HepG2 (cell line): ENCODE results near the gene TBX3. TPM values are rescaled to one million over a fixed set of nuclear protein-coding genes. Genes with fewer than 3 reads are reported as not detected.

ENCODE experiments used
- AKAP8 ChIP-seq: sonication (generic); formaldehyde crosslinking; IDR thresholded peaks from 2 replicates; pipeline ENCODE4 v1.5.1; 2020; ENCODE audit warnings: mild to moderate bottlenecking, missing genetic modification reagents
- ETS1 ChIP-seq: sonication (generic); formaldehyde crosslinking; IDR thresholded peaks from 2 replicates; pipeline ENCODE4 v1.4.0; 2020; ENCODE audit warnings: missing genetic modification reagents
- FOXO1 ChIP-seq: sonication (generic); formaldehyde crosslinking; IDR thresholded peaks from 2 replicates; pipeline ENCODE4 v1.4.0; 2020; ENCODE audit warnings: missing genetic modification reagents
- JARID2 ChIP-seq: sonication (generic); formaldehyde crosslinking; IDR thresholded peaks from 2 replicates; pipeline ENCODE4 v1.8.1; 2023; ENCODE audit warnings: missing genetic modification reagents, inconsistent platforms; ENCODE audit not compliant: insufficient replicate concordance
- NFKB2 ChIP-seq: sonication (generic); formaldehyde crosslinking; IDR thresholded peaks from 2 replicates; pipeline ENCODE4 v1.4.0; 2020; ENCODE audit warnings: missing genetic modification reagents, borderline replicate concordance
- PHF20 ChIP-seq: sonication (generic); formaldehyde crosslinking; IDR thresholded peaks from 2 replicates; pipeline ENCODE4 v1.5.0; 2020; ENCODE audit warnings: mild to moderate bottlenecking, missing genetic modification reagents
- SP5 ChIP-seq: IDR thresholded peaks from 2 replicates; pipeline ENCODE4 v1.6.1; 2016; ENCODE audit warnings: low read depth, borderline replicate concordance
- TAF15 ChIP-seq: fragments of 200-400 bp; formaldehyde crosslinking; IDR thresholded peaks from one replicate; pipeline ENCODE4 v1.6.1; 2018; ENCODE audit warnings: mild to moderate bottlenecking, low read depth, low read length; ENCODE audit not compliant: poor library complexity, severe bottlenecking
- THAP9 ChIP-seq: sonication (generic); formaldehyde crosslinking; IDR thresholded peaks from 2 replicates; pipeline ENCODE4; 2020; ENCODE audit warnings: missing genetic modification reagents, mild to moderate bottlenecking, borderline replicate concordance
- ZBTB21 ChIP-seq: sonication (generic); formaldehyde crosslinking; IDR thresholded peaks from 2 replicates; pipeline ENCODE4 v1.4.0; 2020; ENCODE audit warnings: missing genetic modification reagents
- ZNF235 ChIP-seq: sonication (generic); formaldehyde crosslinking; IDR thresholded peaks from 2 replicates; pipeline ENCODE4 v1.8.1; 2023; ENCODE audit warnings: mild to moderate bottlenecking, missing genetic modification reagents, borderline replicate concordance
- ZNF382 ChIP-seq: sonication (generic); formaldehyde crosslinking; IDR thresholded peaks from 2 replicates; pipeline ENCODE4 v1.5.0; 2020; ENCODE audit warnings: missing genetic modification reagents, mild to moderate bottlenecking, borderline replicate concordance
- ZNF501 ChIP-seq: sonication (generic); formaldehyde crosslinking; IDR thresholded peaks from 2 replicates; pipeline ENCODE4 v1.5.1; 2020; ENCODE audit warnings: mild to moderate bottlenecking, moderate library complexity, missing genetic modification reagents
- ZNF510 ChIP-seq: sonication (generic); formaldehyde crosslinking; IDR thresholded peaks from 2 replicates; pipeline ENCODE4 v1.4.0; 2020; ENCODE audit warnings: low read depth, mild to moderate bottlenecking, missing genetic modification reagents
- ZNF562 ChIP-seq: sonication (generic); formaldehyde crosslinking; IDR thresholded peaks from 2 replicates; pipeline ENCODE4 v1.8.0; 2022; ENCODE audit warnings: missing genetic modification reagents, borderline replicate concordance
- ZNF775 ChIP-seq: sonication (generic); formaldehyde crosslinking; IDR thresholded peaks from 2 replicates; pipeline ENCODE4 v1.4.0; 2020; ENCODE audit warnings: missing genetic modification reagents, mild to moderate bottlenecking, moderate library complexity, borderline replicate concordance
- ZNF891 ChIP-seq: sonication (generic); formaldehyde crosslinking; IDR thresholded peaks from 2 replicates; pipeline ENCODE4 v1.5.0; 2020; ENCODE audit warnings: mild to moderate bottlenecking, missing genetic modification reagents
- polyA plus RNA-seq, 8 experiments: library from polyadenylated mRNA; depleted of rRNA in 3 of 8; stranded (reverse) in 7 of 8; unstranded in 1 of 8; fragments of >200 nt; fragmentation: Illumina TruSeq in 4 of 8; extraction: Trizol in 4 of 8; gene quantifications; 2 replicates each; pipeline versions ENCODE4 v1.2.1 to v1.2.3, GENCODE V29; 2011 to 2016; ENCODE audit warnings: low read depth in 4 of 8, missing spikeins in 1 of 8, mixed read lengths in 1 of 8; ENCODE audit not compliant: insufficient read depth in 1 of 8
- total RNA-seq, 5 experiments: library from RNA; depleted of rRNA; stranded (reverse); fragments of >200 nt; fragmentation: Illumina TruSeq; extraction: Trizol; gene quantifications; 2 replicates each; pipeline ENCODE4 v1.2.3, GENCODE V29; 2016; ENCODE audit warnings: low read depth in 1 of 5
- TF ChIP-seq, protein P1 (sequence below): sonication (generic); formaldehyde crosslinking; IDR thresholded peaks from 2 replicates; pipeline ENCODE4 v1.5.0; 2020; ENCODE audit warnings: mild to moderate bottlenecking, missing genetic modification reagents, moderate library complexity
- TF ChIP-seq, protein P2 (sequence below): sonication (generic); formaldehyde crosslinking; IDR thresholded peaks from 2 replicates; pipeline ENCODE4 v1.5.0; 2020; ENCODE audit warnings: missing genetic modification reagents
- TF ChIP-seq, protein P3 (sequence below): IDR thresholded peaks from 2 replicates; pipeline ENCODE4 v1.6.1; 2016; ENCODE audit warnings: low read depth, borderline replicate concordance

The TBX3 gene
- total and polyA plus RNA-seq, 2 of the 13 experiments (the other 11 are each of a cell fraction or from before 2014, with no cell fraction given): 27.1 to 42.4 TPM

DNA sequence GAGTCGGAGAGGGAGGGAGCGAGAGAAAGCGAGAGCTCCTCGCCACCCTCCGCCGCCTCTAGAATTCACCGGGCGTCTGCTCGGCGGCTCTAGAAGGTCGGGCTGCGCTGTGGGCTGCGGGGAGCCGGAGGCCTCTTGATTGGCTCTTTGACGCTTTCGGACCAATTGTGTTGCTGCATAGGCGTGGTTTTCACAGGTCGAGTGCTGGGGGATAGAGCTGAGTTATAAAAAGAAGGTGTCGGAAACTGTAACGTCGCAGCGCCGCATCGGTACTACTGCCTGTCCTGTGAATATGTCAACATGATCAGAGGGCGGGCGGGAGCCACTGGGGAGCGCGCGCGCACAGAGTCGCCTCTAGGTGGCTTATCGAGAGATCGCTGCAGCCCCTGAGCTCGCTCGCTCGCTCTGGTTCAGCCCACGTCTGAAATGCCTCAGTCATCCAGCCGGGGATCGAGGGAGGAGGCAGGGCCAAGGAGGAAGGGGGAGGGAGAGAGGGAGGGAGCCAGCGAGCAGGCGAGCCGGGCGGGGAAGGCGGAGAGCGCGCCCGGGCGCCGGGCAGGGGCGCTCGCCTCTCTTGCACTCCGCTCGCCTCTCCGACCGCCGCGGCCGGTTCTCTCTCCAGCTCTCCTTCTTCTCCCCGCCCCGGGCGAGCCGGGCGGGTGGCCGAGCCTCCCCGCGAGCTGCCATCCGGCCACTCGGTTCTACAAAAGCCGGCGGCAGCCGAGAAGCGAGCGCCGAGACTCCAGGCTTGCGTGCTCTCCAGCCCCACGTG, at the start of gene TBX3 (continued):
- TF ChIP-seq THAP9 (CRISPR knock-in tag) (peak; percentile 54; the same call in 1 of the 2 replicates), FOXO1 (CRISPR knock-in tag) (peak; percentile 78), ZBTB21 (CRISPR knock-in tag) (no peak), ZNF235 (CRISPR knock-in tag) (peak; percentile 99), PHF20 (CRISPR knock-in tag) (no peak), JARID2 (CRISPR knock-in tag) (no peak), ZNF382 (no peak), ZNF510 (CRISPR knock-in tag) (peak; percentile 97; the same call in 1 of the 2 replicates), ETS1 (0 out of 2 replicates have a peak, but pooled peaks have one; percentile 34), SP5 (CRISPR knock-in tag) (peak; percentile 98), ZNF562 (CRISPR knock-in tag) (no peak), TAF15 (no peak), ZNF775 (CRISPR knock-in tag) (peak; percentile 95), AKAP8 (CRISPR knock-in tag) (peak; percentile 82; the same call in 1 of the 2 replicates), ZNF891 (CRISPR knock-in tag) (peak; percentile 32; the same call in 1 of the 2 replicates), NFKB2 (CRISPR knock-in tag) (peak; percentile 87; the same call in 1 of the 2 replicates), ZNF501 (CRISPR knock-in tag) (peak; percentile 35)
- TF ChIP-seq, protein P1, sequence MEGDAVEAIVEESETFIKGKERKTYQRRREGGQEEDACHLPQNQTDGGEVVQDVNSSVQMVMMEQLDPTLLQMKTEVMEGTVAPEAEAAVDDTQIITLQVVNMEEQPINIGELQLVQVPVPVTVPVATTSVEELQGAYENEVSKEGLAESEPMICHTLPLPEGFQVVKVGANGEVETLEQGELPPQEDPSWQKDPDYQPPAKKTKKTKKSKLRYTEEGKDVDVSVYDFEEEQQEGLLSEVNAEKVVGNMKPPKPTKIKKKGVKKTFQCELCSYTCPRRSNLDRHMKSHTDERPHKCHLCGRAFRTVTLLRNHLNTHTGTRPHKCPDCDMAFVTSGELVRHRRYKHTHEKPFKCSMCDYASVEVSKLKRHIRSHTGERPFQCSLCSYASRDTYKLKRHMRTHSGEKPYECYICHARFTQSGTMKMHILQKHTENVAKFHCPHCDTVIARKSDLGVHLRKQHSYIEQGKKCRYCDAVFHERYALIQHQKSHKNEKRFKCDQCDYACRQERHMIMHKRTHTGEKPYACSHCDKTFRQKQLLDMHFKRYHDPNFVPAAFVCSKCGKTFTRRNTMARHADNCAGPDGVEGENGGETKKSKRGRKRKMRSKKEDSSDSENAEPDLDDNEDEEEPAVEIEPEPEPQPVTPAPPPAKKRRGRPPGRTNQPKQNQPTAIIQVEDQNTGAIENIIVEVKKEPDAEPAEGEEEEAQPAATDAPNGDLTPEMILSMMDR: peak; percentile 91
- TF ChIP-seq, protein P2, sequence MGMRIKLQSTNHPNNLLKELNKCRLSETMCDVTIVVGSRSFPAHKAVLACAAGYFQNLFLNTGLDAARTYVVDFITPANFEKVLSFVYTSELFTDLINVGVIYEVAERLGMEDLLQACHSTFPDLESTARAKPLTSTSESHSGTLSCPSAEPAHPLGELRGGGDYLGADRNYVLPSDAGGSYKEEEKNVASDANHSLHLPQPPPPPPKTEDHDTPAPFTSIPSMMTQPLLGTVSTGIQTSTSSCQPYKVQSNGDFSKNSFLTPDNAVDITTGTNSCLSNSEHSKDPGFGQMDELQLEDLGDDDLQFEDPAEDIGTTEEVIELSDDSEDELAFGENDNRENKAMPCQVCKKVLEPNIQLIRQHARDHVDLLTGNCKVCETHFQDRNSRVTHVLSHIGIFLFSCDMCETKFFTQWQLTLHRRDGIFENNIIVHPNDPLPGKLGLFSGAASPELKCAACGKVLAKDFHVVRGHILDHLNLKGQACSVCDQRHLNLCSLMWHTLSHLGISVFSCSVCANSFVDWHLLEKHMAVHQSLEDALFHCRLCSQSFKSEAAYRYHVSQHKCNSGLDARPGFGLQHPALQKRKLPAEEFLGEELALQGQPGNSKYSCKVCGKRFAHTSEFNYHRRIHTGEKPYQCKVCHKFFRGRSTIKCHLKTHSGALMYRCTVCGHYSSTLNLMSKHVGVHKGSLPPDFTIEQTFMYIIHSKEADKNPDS (CRISPR knock-in tag): no peak
- TF ChIP-seq, protein P3, sequence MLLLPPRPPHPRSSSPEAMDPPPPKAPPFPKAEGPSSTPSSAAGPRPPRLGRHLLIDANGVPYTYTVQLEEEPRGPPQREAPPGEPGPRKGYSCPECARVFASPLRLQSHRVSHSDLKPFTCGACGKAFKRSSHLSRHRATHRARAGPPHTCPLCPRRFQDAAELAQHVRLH (CRISPR knock-in tag): 0 out of 2 replicates have a peak, but pooled peaks have one; percentile 15
